GM12892 (cell line): ENCODE measurements around the gene DTNB.

Experiments
- POLR2A ChIP-seq: IDR thresholded peaks from 2 replicates; pipeline ENCODE4 v1.6.1; 2011; ENCODE audit warnings: low read depth, low read length, control low read depth
- POLR2AphosphoS5 ChIP-seq: IDR thresholded peaks from 2 replicates; pipeline ENCODE4 v1.6.1; 2011; ENCODE audit warnings: low read depth, low read length, control low read depth
- TAF1 ChIP-seq: IDR thresholded peaks from 2 replicates; pipeline ENCODE4 v1.6.1; 2011; ENCODE audit warnings: low read depth, mild to moderate bottlenecking, control low read depth, low read length, borderline replicate concordance

- TF ChIP-seq POLR2AphosphoS5: no peak
- TF ChIP-seq POLR2A: no peak
- TF ChIP-seq TAF1: no peak
Measured at GRCh38 chr2:25567406-25567805, 106.0 kb downstream of the DTNB start.
